GM19099 (cell line): ENCODE measurements around the gene GRB14.

Experiments
- POLR2A ChIP-seq: IDR thresholded peaks from 3 replicates; pipeline ENCODE4 v1.6.1; 2011; ENCODE audit warnings: low read depth; ENCODE audit not compliant: insufficient read length; ENCODE audit errors: extremely low read depth

The GRB14 gene

DNA sequence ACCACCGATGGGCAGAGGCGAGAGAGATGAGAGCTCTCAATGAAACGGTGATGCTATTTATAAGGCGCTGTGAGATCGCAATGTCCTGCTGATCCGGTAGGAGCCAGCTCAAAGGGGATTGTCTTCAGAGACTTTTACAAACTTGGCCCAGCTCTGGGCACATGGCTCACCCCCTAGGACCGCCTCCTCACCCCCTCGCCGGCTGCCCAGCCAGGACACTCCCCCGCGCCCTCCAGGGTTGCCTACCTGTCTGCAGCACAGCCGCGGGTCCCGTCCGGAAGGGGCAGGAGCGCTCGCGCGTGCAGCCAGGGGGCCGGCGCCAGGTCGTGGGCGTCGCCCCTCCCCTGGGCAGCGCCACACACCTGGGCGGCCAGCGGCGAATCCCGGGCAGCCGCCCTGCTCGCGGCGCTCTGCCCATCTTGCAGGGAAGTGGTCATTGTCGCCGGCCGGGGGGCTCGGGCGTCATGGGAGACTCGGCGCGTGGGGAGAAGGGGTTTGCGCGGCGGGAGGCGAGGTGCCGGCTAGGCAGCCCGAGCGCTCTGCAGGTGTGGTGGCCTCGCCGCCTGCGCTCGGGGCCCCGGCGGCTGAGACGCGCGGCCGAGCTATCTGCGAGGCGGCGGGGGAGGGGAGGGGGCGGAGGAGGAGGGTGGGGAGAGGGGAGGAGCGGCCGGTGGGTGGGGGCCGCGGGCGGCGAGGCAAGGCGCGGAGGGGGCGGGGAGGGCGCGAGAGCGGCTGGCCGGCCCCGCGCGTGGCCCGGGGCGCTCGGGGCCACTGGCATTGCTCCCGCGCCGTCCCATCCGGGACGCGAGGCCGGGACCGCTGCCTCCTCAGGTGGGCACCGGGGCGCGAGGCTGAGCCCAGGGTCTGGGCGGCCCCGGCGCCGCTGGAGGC, at the start of gene GRB14:
TSS of gene GRB14 (minus strand) at position 610 of the 891 bp plus-strand sequence. CDS start at position 437, 173 bp downstream.
- no peak for TF ChIP-seq POLR2A

DNA sequence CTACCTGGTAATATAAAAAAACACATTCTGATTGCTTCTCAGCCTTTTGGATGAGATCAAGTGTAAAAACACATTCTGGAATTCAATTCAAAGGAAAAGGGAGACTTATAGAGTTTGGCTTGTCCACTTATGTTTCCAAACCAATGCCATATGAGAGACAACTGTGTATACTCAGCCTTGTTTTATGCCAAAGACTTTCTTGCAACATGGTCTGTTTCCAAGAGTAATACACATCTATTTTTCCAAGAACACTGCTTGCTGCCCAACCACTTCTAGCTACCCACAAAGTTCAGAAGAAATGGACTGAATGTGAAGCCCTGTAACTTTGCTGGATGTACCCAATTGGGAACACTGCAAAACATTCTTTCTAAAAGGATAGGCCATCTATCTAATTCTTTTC, 48.0 kb upstream of the GRB14 start:
- TF ChIP-seq POLR2A, result no peak

DNA sequence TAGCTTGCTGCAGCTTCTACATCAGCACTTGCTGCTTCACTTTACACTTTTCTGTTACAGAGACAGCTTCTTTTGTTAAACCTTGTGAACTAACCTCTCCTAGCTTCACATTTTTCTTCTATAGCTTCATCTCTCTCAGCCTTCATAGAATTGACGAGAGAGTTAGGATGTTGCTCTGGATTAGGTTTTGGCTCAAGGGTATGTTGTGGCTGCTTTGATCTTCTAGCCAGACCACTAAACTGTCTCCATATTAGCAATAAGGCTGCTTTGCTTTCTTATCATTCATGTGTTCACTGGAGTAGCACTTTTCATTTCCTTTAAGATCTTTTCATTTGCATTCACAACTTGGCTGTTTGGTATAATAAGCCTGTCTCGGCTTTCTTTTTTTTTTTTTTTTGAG, 46.3 kb upstream of the GRB14 start:
- TF ChIP-seq POLR2A, result no peak

DNA sequence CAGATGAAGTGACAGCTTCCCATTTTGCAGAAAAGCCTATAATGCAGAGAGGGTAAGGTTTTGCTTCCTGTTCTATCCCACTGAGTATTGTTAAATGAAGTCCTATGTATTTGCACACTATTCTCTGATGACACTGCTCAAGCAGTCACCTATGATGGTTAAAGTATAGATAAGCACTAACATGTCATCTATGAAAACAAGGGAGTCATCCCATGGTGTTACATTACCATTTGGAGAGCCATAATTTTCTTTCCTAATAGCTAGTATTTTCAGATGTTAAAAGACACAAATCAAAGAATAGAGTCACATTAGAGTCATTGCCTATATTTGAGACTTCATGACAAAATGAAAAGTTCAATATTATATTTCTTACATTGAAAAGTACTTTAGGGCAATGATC, 42.8 kb upstream of the GRB14 start:
- TF ChIP-seq POLR2A, result no peak

DNA sequence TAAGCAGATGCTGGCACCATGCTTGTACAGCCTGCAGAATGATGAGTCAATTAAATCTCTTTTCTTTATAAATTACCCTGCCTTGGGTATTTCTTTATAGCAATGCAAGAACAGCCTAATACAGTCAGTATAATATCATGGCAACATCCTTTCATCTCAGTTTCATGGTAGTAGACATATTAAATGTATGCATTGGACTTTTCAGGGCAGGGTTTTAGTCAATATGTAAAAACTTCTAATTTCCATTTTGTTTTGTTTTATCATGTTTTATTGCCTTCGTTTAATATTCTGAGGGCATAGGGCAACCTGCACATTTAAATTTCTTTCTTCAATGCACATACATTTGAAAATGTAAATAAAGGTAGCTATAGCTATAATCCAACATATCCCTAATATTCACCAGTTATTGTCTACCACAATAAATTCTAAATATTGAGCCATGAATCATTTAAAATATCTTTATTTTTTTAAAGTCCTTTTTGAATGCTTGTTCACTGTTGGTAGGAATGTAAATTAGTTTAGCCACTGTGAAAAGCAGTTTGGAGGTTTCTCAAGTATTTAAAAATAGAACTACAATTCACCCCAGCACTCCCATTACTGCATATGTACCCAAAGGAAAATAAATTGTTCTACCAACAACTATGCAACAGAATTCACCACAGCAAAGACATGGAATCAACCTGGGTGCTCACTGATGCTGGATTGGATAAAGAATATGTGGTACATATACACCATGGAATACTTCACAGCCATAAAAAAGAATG, 41.8 kb upstream of the GRB14 start:
- TF ChIP-seq POLR2A, result no peak

DNA sequence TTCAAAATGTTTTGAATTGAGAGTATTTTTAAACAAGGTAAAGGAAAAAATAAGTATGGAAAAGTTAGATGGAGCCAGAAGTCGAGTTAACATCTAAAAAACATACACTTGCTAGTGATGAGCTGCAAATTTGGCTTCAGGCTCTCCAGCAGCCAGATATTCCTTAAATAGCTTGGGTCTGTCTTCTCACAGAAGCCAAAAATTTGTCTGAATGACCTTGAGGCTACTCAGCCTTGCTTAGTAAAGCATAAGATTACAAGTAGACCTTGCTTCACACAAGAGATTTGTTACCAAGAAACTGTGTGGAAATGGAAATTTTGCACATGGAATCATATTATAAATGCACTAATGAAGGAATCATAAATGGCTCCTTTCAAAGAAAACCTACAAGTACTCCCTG, 40.8 kb upstream of the GRB14 start:
- TF ChIP-seq POLR2A, result no peak

DNA sequence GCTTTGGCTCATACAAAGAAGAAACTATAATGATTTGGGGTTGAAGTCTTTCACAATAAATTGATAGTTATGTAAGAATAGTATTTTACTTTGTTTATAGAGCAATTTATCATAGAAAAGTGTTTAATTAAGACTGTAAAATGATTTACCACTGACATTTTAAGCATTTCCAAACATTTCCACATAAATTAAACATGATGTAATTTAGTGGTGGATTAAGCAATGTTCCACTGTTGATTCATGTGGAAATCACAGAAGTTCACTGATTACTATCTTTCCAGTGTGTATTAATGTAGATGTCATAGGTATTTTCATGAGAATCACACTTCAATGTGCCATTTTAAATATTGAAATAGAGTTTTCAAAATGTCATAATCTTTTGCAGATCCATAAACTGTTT, 40.1 kb upstream of the GRB14 start:
- TF ChIP-seq POLR2A, result no peak

DNA sequence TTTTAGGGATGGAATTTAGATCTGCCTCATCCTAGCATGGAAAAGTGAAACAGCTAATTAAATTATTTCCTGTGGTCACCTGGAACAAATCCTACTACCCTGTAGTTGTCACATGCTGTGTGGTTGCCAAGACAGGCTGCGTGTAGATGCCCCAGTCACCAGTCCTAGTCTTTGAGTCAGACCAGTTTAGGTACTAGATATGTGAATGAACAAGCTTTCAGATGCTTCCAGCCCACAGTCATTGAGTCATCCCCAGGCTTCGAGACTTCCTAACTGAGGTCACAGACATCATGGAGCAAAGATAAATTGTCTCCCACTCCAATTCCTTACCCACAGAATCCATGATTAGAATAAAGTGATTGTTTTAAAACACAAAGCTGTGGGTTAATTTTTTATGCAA, 35.8 kb upstream of the GRB14 start:
- TF ChIP-seq POLR2A, result no peak

DNA sequence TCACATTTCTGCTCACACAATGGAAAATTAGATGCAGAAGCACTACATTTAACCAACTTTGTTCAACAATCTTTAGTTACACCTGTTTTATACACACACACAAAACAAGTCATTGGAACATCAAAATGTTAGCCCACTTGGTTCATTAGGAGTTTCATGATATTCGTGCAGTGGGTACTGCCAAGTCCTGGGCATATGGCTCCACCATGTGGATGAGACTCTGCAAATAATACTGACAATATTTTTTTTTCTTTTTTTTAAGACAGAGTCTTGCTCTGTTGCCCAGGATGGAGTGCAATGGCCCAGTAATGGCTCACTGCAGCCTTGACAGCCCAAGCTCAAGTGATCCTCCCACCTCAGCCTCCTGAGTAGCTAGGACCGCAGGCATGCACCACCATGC, 34.5 kb upstream of the GRB14 start:
- TF ChIP-seq POLR2A, result no peak

DNA sequence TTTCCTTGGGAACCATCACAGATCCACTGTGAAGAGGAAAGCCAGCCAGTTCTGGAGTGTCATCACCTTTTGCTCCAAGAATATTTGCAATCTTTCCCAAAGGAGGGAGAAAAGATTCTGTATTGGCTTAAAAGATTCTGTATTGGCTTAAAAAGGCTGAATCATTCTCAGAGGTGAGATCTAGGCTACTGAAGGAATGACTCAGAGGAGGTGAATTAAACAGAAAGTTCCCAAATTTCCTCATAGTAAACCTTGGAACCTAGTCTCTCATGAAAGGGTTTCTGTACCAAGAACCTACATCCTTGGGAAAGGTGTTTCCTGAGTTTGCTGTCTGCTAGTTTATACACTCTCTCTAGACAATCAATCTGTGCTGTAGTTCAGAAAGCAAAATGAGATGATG, 34.1 kb upstream of the GRB14 start:
- no peak for TF ChIP-seq POLR2A

DNA sequence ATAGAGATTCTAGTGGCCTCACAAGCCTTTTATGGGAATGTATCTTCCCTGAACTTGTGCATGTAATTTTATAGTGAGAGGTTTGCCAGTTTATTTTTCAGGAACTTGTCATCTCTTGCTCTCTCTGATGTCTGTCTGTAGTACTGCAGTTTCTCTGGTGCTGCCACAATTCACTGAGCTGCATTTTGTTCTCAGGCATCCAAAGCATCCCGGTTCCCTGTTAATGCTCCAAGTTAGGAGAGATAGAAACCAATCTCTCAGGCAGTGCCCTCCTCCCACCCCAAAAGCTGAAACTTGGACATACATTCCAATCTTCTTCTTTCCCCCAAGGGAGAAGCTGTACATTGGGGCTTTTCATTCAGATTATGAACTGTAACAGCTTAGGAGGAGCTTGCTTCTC, 30.1 kb upstream of the GRB14 start:
- TF ChIP-seq POLR2A, result no peak

DNA sequence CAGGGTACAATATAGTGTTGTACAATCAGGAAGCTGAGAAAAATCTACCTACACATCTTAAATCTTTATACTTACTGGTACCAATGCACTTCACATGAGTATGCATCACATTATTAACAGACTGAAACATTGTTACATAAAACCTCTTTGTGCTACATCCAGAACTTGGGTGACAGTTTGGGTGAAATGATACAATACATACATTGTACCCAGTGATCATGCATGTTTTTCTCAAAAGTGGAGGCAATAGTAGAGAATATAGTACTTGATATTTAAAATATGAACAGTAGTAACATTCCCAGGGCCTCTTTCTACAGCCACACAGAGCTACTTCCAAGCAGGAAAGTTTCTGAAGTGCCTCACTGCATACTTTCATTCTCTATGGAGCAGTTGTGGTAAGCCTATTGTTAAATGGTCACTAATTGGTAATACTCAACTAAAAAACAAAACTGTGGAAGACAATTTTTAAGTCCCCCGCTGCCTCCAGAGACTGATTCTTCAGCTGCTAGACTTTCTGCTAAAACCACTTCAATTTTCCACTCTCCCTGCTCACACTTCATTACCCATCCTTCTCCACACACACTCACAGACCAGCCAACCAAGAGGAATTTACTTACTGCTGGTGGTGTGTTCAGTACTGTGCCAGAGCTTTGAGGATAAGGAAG, 22.9 kb upstream of the GRB14 start:
- TF ChIP-seq POLR2A, result no peak

DNA sequence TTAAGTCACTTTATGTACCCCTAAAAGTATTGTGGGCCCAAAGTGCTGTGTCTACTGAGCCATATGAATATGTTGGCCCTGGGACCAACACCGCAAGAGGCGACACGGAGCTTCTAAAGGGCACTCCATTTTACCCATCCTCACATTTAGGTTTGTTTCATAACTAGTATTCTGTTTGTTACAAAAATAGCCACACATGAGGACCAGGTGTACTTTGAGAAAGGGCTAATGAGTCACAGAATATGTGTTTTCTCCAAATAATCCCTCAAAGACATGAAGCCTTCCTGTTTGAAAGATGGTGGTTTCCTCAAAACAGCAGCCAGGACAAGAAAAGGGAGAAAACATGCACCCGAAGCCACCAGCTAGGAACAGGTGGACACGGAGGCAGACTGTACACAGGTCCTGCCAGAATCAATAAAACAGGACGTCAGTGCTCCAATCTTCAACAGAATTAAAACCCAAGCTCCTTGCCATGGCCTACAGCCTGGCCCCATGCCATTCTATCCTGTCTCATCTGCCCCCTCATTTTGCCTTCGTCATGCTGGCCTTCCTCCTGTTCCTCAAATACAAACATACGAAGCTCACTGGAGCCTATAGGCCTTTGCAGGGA, 21.8 kb upstream of the GRB14 start:
- TF ChIP-seq POLR2A, result no peak

DNA sequence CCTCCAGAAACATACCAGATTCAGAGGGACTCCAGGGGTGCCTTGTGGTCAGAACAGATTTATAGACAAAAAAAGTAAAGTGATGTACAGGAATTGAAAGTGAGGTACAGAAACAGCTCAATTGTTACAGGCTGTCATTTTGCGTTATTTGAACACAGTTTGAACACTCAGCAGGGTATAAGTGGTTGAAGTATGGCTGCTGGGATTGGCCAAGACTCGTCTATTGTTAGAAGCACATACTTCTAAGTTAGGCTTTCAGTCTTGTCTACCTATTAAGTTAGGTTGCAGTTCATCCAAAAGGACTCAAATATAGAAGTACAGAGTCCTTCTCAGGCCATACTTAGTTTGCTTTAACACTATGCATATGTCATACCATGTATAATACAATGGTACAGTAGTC, 21.0 kb upstream of the GRB14 start:
- TF ChIP-seq POLR2A, result no peak

DNA sequence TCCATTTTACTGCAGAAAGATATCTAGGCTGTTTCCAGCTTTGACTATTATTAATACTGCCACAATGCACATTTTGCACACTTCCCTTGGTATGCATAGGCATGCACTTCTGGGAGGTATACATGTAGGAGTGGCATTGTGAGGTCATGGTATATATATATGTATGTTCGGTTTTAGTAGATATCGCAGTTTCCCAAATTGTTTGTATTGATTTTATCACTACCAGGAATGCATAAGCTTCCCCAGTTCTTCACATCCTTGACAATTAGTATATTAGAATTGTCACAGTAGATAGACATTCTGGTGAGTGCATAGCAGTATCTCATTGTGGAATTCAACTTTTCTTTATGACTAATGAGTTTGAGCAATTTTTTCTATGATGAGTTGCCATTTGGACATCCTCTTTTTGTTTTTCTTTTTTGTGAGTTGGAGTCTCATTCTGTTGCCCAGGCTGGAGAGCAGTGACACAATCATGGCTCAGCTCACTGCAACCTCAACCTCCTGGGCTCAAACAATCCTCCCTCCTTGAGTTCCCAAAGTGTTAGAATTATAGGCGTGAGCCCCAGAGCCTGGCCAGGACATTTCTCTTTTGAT, 4.2 kb upstream of the GRB14 start:
- TF ChIP-seq POLR2A, result no peak
